SK-N-SH (cell line): ENCODE results near the gene CNTN4. TPM values are rescaled to one million over a fixed set of nuclear protein-coding genes. Genes with fewer than 3 reads are reported as not detected.

Experiments used
- CTCF ChIA-PET: fragments of 300-600, 350-600 bp; formaldehyde crosslinking; extraction: SDS; loops from one replicate; lab custom pipeline; 2021; lab: Yijun Ruan, JAX
- POLR2A ChIA-PET: fragments of 350-600 bp; sonication (Branson Sonifier 250); formaldehyde crosslinking; extraction: SDS; loops from one replicate; lab custom pipeline; 2020; ENCODE audit warnings: antibody characterized with exemption, inconsistent platforms; lab: Yijun Ruan, JAX
- DNase-seq: peaks from one replicate; pipeline ENCODE4 v3.0.0; 2012
- H2AFZ ChIP-seq: fragments of 200-600 bp; sonication (generic); 2 replicates; pipeline ENCODE4 v1.8.1; 2016; ENCODE audit warnings: antibody characterized with exemption, mild to moderate bottlenecking, low read depth
- H3F3A ChIP-seq: fragments of 200-600 bp; sonication (generic); replicated peaks from 2 replicates; pipeline ENCODE3; 2016; ENCODE audit warnings: antibody characterized with exemption, mild to moderate bottlenecking; ENCODE audit not compliant: insufficient read depth
- H3K27ac ChIP-seq, 2 experiments: fragments of 200-500 bp in 1 of 2; fragments of 200-600 bp in 1 of 2; sonication (Bioruptor generic) in 1 of 2; sonication (generic), shearing (Covaris generic) in 1 of 2; 2 replicates each; pipeline versions ENCODE4 v1.5.1 to v1.6.1; 2014 to 2016; ENCODE audit warnings: low read depth in 2 of 2, inconsistent platforms in 1 of 2, low read length in 1 of 2, mild to moderate bottlenecking in 1 of 2, mixed read lengths in 1 of 2
- H3K27me3 ChIP-seq: fragments of 200-600 bp; sonication (generic), shearing (Covaris generic); 2 replicates; pipeline ENCODE4 v1.6.1; 2016; ENCODE audit warnings: mixed run types; ENCODE audit not compliant: insufficient read depth
- H3K36me3 ChIP-seq, 2 experiments: fragments of 200-500 bp in 1 of 2; fragments of 200-600 bp in 1 of 2; sonication (Bioruptor generic) in 1 of 2; sonication (generic) in 1 of 2; replicated peaks in 1 of 2; 2 replicates each; pipeline versions ENCODE3 to v1.5.1; 2014 to 2016; ENCODE audit warnings: low read length in 1 of 2, mild to moderate bottlenecking in 1 of 2; ENCODE audit not compliant: insufficient read depth in 2 of 2, control insufficient read depth in 1 of 2
- H3K4me1 ChIP-seq, 2 experiments: fragments of 200-500 bp in 1 of 2; fragments of 200-600 bp in 1 of 2; sonication (Bioruptor generic) in 1 of 2; sonication (generic), shearing (Covaris generic) in 1 of 2; 2 replicates each; pipeline versions ENCODE4 v1.5.1 to v1.6.1; 2014 to 2016; ENCODE audit warnings: low read depth in 1 of 2, low read length in 1 of 2, mixed run types in 1 of 2; ENCODE audit not compliant: insufficient read depth in 2 of 2, control insufficient read depth in 1 of 2
- H3K4me2 ChIP-seq: fragments of 200-600 bp; sonication (generic), shearing (Covaris generic); 2 replicates; pipeline ENCODE4 v1.6.1; 2017; ENCODE audit warnings: mixed run types
- H3K4me3 ChIP-seq, 2 experiments: fragments of 200-500 bp in 1 of 2; fragments of 200-600 bp in 1 of 2; sonication (Bioruptor generic) in 1 of 2; sonication (generic), shearing (Covaris generic) in 1 of 2; 2 replicates each; pipeline versions ENCODE4 v1.5.1 to v1.8.1; 2014 to 2016; ENCODE audit warnings: low read depth in 2 of 2, inconsistent platforms in 1 of 2, low read length in 1 of 2, mild to moderate bottlenecking in 1 of 2, mixed read lengths in 1 of 2, moderate library complexity in 1 of 2
- H3K79me2 ChIP-seq: fragments of 200-600 bp; sonication (generic); 2 replicates; pipeline ENCODE4 v1.8.1; 2017; ENCODE audit warnings: mild to moderate bottlenecking; ENCODE audit not compliant: insufficient read depth
- H3K9ac ChIP-seq: fragments of 200-600 bp; sonication (generic); 2 replicates; pipeline ENCODE4 v1.6.1; 2017; ENCODE audit warnings: mixed run types
- H3K9me2 ChIP-seq: fragments of 200-600 bp; sonication (generic); 2 replicates; pipeline ENCODE4 v1.6.1; 2017; ENCODE audit warnings: mixed run types
- H3K9me3 ChIP-seq: fragments of 200-600 bp; sonication (generic); 2 replicates; pipeline ENCODE4 v1.6.1; 2017; ENCODE audit warnings: mixed run types, mild to moderate bottlenecking, moderate library complexity
- H4K20me1 ChIP-seq: fragments of 200-600 bp; sonication (generic); 2 replicates; pipeline ENCODE4 v1.6.1; 2017; ENCODE audit warnings: mild to moderate bottlenecking, mixed run types; ENCODE audit not compliant: insufficient read depth
- EP300 ChIP-seq, 2 experiments: IDR thresholded peaks; 2 replicates each; pipeline versions ENCODE4 v1.4.0 to v1.6.1; 2012; ENCODE audit warnings: borderline replicate concordance in 1 of 2, low read depth in 1 of 2, low read length in 1 of 2
- EZH2phosphoT487 ChIP-seq: fragments of 200-600 bp; sonication (generic); IDR thresholded peaks from 2 replicates; pipeline ENCODE4 v1.6.1; 2017; ENCODE audit warnings: low read depth, mixed run types, mild to moderate bottlenecking, antibody characterized with exemption, moderate library complexity, borderline replicate concordance
- FOXJ3 ChIP-seq: sonication (generic); formaldehyde crosslinking; IDR thresholded peaks from 2 replicates; pipeline ENCODE4 v1.5.1; 2020; ENCODE audit warnings: mild to moderate bottlenecking, missing genetic modification reagents
- FOXM1 ChIP-seq: IDR thresholded peaks from 2 replicates; pipeline ENCODE4 v1.4.0; 2012; ENCODE audit warnings: low read depth, mild to moderate bottlenecking
- GATA2 ChIP-seq: sonication (generic); formaldehyde crosslinking; IDR thresholded peaks from 2 replicates; pipeline ENCODE4 v1.5.0; 2020; ENCODE audit warnings: mild to moderate bottlenecking, missing genetic modification reagents
- MXI1 ChIP-seq: IDR thresholded peaks from 2 replicates; pipeline ENCODE4 v1.6.1; 2012; ENCODE audit warnings: mild to moderate bottlenecking, low read depth, low read length, improper control_type of control experiment
- NRF1 ChIP-seq: IDR thresholded peaks from 2 replicates; pipeline ENCODE4 v1.6.1; 2012; ENCODE audit warnings: low read depth, mild to moderate bottlenecking, low read length
- RAD21 ChIP-seq: IDR thresholded peaks from 2 replicates; pipeline ENCODE4 v1.6.1; 2012; ENCODE audit warnings: mild to moderate bottlenecking, low read length
- RCOR1 ChIP-seq: fragments of 150-350 bp; IDR thresholded peaks from 2 replicates; pipeline ENCODE4 v1.6.1; 2017; ENCODE audit warnings: antibody characterized with exemption, low read length
- SIN3A ChIP-seq: IDR thresholded peaks from 2 replicates; pipeline ENCODE4 v1.6.1; 2012; ENCODE audit warnings: low read depth, mild to moderate bottlenecking, low read length, moderate library complexity, borderline replicate concordance
- WGBS: methylation state at CpG from one replicate; pipeline ENCODE4 v1.1.6; 2017; ENCODE audit warnings: low lambda C conversion rate; 5-methylcytosine and 5-hydroxymethylcytosine counted together
- polyA plus RNA-seq, 3 experiments: library from polyadenylated mRNA; depleted of rRNA; stranded (reverse); fragments of >200 nt; gene quantifications; 2 replicates each; pipeline ENCODE4 v1.2.3, GENCODE V29; 2012
- TF ChIP-seq, protein P1 (sequence below): IDR thresholded peaks from 2 replicates; pipeline ENCODE4 v1.4.0; 2012; ENCODE audit warnings: low read depth, borderline replicate concordance
- TF ChIP-seq, protein P2 (sequence below): IDR thresholded peaks from 2 replicates; pipeline ENCODE4 v1.6.1; 2012; ENCODE audit warnings: mild to moderate bottlenecking, low read depth, low read length, moderate library complexity

The CNTN4 gene
- polyA plus RNA-seq, 1 of the 3 experiments (the other 2 are of a cell fraction) = 0.12 TPM

DNA sequence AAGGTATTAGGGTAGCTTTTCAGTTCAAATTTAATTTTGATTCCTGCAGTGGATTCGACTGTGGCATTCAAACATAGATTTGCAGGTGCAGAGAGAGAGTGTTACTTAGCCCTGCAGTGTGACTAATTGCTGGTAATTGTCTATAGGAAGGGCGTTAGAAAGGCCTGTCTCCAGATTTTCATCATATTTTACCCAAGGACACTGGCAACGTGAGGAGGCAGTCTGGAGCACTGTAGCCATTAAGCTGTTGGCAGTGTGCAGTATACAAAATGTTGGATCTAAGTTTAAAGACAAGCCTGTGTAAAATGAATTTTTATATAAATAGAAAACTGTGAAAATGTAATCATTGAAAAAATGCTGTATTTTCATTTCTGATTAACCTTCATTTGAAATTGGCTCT, 342.9 kb downstream of the CNTN4 start:
- ChIA-PET CTCF (no interaction called here), POLR2A (no interaction called here)
- no peaks in the 10 kb centered on the region for H3K9me2 ChIP-seq
- H3K27me3 ChIP-seq = no peaks in the 10 kb centered on the region
- H3K36me3 ChIP-seq = no peaks in the 10 kb centered on the region
- no peaks in the 10 kb centered on the region for H4K20me1 ChIP-seq
- peaks cover 0 to 6% of the 10 kb centered on the region in 2 experiments; a peak in 2 of 4 replicates for H3K4me1 ChIP-seq
- H3K9ac ChIP-seq = no peak overlapping the region
- H2AFZ ChIP-seq = no peak overlapping the region
- no peak for DNase-seq
- H3K4me3 ChIP-seq = no peak overlapping the region
- no peak overlapping the region for H3K4me2 ChIP-seq
- H3K27ac ChIP-seq = no peak overlapping the region; a peak in 1 of 4 replicates
- no peaks in the 10 kb centered on the region for H3F3A ChIP-seq
- TF ChIP-seq FOXJ3 (CRISPR knock-in tag) (no peak), FOXM1 (no peak), NRF1 (no peak)
- TF ChIP-seq, protein P1, sequence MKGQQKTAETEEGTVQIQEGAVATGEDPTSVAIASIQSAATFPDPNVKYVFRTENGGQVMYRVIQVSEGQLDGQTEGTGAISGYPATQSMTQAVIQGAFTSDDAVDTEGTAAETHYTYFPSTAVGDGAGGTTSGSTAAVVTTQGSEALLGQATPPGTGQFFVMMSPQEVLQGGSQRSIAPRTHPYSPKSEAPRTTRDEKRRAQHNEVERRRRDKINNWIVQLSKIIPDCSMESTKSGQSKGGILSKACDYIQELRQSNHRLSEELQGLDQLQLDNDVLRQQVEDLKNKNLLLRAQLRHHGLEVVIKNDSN = no peak
- TF ChIP-seq, protein P2, sequence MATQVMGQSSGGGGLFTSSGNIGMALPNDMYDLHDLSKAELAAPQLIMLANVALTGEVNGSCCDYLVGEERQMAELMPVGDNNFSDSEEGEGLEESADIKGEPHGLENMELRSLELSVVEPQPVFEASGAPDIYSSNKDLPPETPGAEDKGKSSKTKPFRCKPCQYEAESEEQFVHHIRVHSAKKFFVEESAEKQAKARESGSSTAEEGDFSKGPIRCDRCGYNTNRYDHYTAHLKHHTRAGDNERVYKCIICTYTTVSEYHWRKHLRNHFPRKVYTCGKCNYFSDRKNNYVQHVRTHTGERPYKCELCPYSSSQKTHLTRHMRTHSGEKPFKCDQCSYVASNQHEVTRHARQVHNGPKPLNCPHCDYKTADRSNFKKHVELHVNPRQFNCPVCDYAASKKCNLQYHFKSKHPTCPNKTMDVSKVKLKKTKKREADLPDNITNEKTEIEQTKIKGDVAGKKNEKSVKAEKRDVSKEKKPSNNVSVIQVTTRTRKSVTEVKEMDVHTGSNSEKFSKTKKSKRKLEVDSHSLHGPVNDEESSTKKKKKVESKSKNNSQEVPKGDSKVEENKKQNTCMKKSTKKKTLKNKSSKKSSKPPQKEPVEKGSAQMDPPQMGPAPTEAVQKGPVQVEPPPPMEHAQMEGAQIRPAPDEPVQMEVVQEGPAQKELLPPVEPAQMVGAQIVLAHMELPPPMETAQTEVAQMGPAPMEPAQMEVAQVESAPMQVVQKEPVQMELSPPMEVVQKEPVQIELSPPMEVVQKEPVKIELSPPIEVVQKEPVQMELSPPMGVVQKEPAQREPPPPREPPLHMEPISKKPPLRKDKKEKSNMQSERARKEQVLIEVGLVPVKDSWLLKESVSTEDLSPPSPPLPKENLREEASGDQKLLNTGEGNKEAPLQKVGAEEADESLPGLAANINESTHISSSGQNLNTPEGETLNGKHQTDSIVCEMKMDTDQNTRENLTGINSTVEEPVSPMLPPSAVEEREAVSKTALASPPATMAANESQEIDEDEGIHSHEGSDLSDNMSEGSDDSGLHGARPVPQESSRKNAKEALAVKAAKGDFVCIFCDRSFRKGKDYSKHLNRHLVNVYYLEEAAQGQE = no peak
- no peaks in the 10 kb centered on the region for H3K79me2 ChIP-seq
- WGBS = 9% methylated on average over 3 of the region's 3 CpGs
- H3K9me3 ChIP-seq = peaks cover 3% of the 10 kb centered on the region; the same call in 1 of the 2 replicates

DNA sequence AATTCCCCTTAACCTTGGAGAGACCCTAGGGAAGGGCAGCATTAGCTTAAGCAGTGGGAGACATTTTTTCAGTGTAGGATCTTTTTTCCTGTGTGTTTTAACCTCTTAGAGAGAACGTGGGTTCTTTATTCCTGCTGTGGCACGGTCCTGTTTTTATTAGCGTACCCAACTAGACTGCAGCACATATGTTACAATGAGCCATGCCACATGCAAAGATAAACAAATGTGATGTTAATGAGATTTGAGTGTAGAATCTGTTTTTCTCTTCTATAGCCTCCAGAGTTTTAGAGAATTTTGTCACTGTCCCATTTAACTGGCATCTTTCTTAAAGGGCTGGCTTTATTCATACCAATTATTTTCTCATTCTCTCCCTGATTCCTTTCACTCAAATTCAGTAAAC, 347.5 kb downstream of the CNTN4 start:
- Histone ChIP-seq H4K20me1 (no peaks in the 10 kb centered on the region), H3K9me3 (peaks cover 3% of the 10 kb centered on the region; the same call in 1 of the 2 replicates), H3K9ac (no peak overlapping the region), H3K79me2 (no peaks in the 10 kb centered on the region), H3K9me2 (no peaks in the 10 kb centered on the region), H3K27me3 (no peaks in the 10 kb centered on the region), H3K4me2 (no peak overlapping the region), H3K36me3 (no peaks in the 10 kb centered on the region), H3K27ac (peak overlapping the region in 1 of 2 experiments; percentile 90; a peak in 2 of 4 replicates), H2AFZ (no peak overlapping the region), H3F3A (no peaks in the 10 kb centered on the region), H3K4me1 (peaks cover 0 to 14% of the 10 kb centered on the region in 2 experiments; a peak in 2 of 4 replicates), H3K4me3 (no peak overlapping the region)
- TF ChIP-seq EP300 (IDR thresholded peaks at IDR 0.05; ENCODE audit: borderline replicate concordance in 1 of 2, low read depth in 1 of 2, low read length in 1 of 2) = peak in 1 of 2 experiments; percentile 83; a peak in 2 of 4 replicates
- peak; percentile 70 for TF ChIP-seq GATA2
- TF ChIP-seq, protein P1 = no peak
- TF ChIP-seq RAD21 = peak; percentile 15; the same call in 1 of the 2 replicates
- TF ChIP-seq EZH2phosphoT487 = no peak
- peak; percentile 89 for TF ChIP-seq RCOR1
- no peak for TF ChIP-seq FOXM1
- peak; percentile 73 for TF ChIP-seq FOXJ3 (CRISPR knock-in tag)
- TF ChIP-seq SIN3A = no peak
- 0 out of 2 replicates have a peak, but pooled peaks have one; percentile 48 for TF ChIP-seq MXI1
- CTCF ChIA-PET = no interaction called here
- WGBS = 15% methylated on average over 3 of the region's 3 CpGs
- DNase-seq = peak; percentile 29
- POLR2A ChIA-PET = no interaction called here
